IMR-90 (cell line): ENCODE data around the gene ACAT2. TPM values are rescaled to one million over a fixed set of nuclear protein-coding genes. Genes with fewer than 3 reads are reported as not detected.

ENCODE experiments used
- ATAC-seq: fragments of 200-7000 bp; cut with Tn5 transposase; 2 replicates; pipeline ENCODE4 v1.9.1; 2020; ENCODE audit warnings: low read depth, mild to moderate bottlenecking, moderate library complexity
- BruUV-seq: library from RNA; stranded (reverse); fragments of 400-500 nt; replicated peaks from 2 replicates; lab custom pipeline; 2021; lab: Mats Ljungman, UMichigan
- CTCF ChIA-PET: fragments of 300-600 bp; formaldehyde crosslinking; extraction: SDS; loops from one replicate; lab custom pipeline; 2021; ENCODE audit warnings: antibody characterized with exemption; lab: Yijun Ruan, JAX
- POLR2A ChIA-PET: fragments of 300-600 bp; sonication (Branson Sonifier 250); formaldehyde crosslinking; loops from one replicate; lab custom pipeline; 2022; ENCODE audit warnings: antibody characterized with exemption; ENCODE audit not compliant: unreplicated experiment; lab: Charles Lee
- DNase-seq: peaks from one replicate; pipeline ENCODE4 v3.0.0; 2013
- H2AFZ ChIP-seq: replicated peaks from 2 replicates; pipeline ENCODE3; 2013; ENCODE audit warnings: low read length, mild to moderate bottlenecking; ENCODE audit not compliant: poor library complexity
- H2AK5ac ChIP-seq: 2 replicates; pipeline ENCODE4 v1.6.1; 2013; ENCODE audit warnings: low read depth, low read length, inconsistent platforms
- H2AK9ac ChIP-seq: replicated peaks from 2 replicates; pipeline ENCODE3; 2013; ENCODE audit warnings: mild to moderate bottlenecking, low read depth, low read length, moderate library complexity; ENCODE audit not compliant: poor library complexity
- H2BK120ac ChIP-seq: 2 replicates; pipeline ENCODE4 v1.6.1; 2013; ENCODE audit warnings: low read depth, low read length, inconsistent platforms
- H2BK15ac ChIP-seq: 3 replicates; pipeline ENCODE4 v1.6.1; 2013; ENCODE audit warnings: low read depth, low read length, inconsistent platforms
- H2BK20ac ChIP-seq: 2 replicates; pipeline ENCODE4 v1.6.1; 2013; ENCODE audit warnings: low read depth, mild to moderate bottlenecking, inconsistent platforms, low read length, moderate library complexity
- H2BK5ac ChIP-seq: 2 replicates; pipeline ENCODE4 v1.6.1; 2013; ENCODE audit warnings: mild to moderate bottlenecking, low read depth, low read length, inconsistent platforms; ENCODE audit not compliant: poor library complexity, severe bottlenecking
- H3K14ac ChIP-seq: replicated peaks from 2 replicates; pipeline ENCODE4 v1.6.1; 2013; ENCODE audit warnings: low read depth, low read length, inconsistent platforms
- H3K18ac ChIP-seq: 2 replicates; pipeline ENCODE4 v1.6.1; 2013; ENCODE audit warnings: low read depth, low read length, control low read depth
- H3K23ac ChIP-seq: 2 replicates; pipeline ENCODE4 v1.6.1; 2013; ENCODE audit warnings: low read depth, low read length, inconsistent platforms
- H3K27ac ChIP-seq: 2 replicates; pipeline ENCODE4 v1.5.1; 2013; ENCODE audit warnings: mild to moderate bottlenecking, control low read depth, low read length; ENCODE audit not compliant: insufficient read depth
- H3K27me3 ChIP-seq: 2 replicates; pipeline ENCODE4 v1.6.1; 2013; ENCODE audit warnings: low read length; ENCODE audit not compliant: control insufficient read depth, insufficient read depth
- H3K36me3 ChIP-seq: 2 replicates; pipeline ENCODE4 v1.6.1; 2013; ENCODE audit warnings: low read length, mixed read lengths; ENCODE audit not compliant: control insufficient read depth, insufficient read depth
- H3K4ac ChIP-seq: 2 replicates; pipeline ENCODE4 v1.6.1; 2013; ENCODE audit warnings: low read depth, low read length, inconsistent platforms
- H3K4me1 ChIP-seq: 2 replicates; pipeline ENCODE4 v1.6.1; 2013; ENCODE audit warnings: low read length, mixed read lengths; ENCODE audit not compliant: control insufficient read depth, insufficient read depth
- H3K4me2 ChIP-seq: 2 replicates; pipeline ENCODE4 v1.6.1; 2013; ENCODE audit warnings: low read depth, mild to moderate bottlenecking, control low read depth, low read length, moderate library complexity
- H3K4me3 ChIP-seq: 2 replicates; pipeline ENCODE4 v1.5.1; 2013; ENCODE audit warnings: low read depth, mild to moderate bottlenecking, control low read depth, low read length, moderate library complexity; ENCODE audit not compliant: insufficient read depth
- H3K56ac ChIP-seq: 2 replicates; pipeline ENCODE4 v1.6.1; 2013; ENCODE audit warnings: low read length, inconsistent platforms; ENCODE audit not compliant: insufficient read depth; ENCODE audit errors: extremely low read depth
- H3K79me1 ChIP-seq, 2 experiments: 2 replicates each; pipeline ENCODE4 v1.6.1; 2013; ENCODE audit warnings: low read length in 2 of 2, inconsistent platforms in 1 of 2, low read depth in 1 of 2
- H3K9ac ChIP-seq: 2 replicates; pipeline ENCODE4 v1.6.1; 2013; ENCODE audit warnings: low read depth, low read length, control low read depth
- H3K9me1 ChIP-seq: 2 replicates; pipeline ENCODE4 v1.6.1; 2013; ENCODE audit warnings: low read length, inconsistent platforms; ENCODE audit not compliant: insufficient read depth
- H3K9me3 ChIP-seq: 2 replicates; pipeline ENCODE4 v1.6.1; 2013; ENCODE audit warnings: low read length; ENCODE audit not compliant: control insufficient read depth, insufficient read depth
- H4K20me1 ChIP-seq: 2 replicates; pipeline ENCODE4 v1.6.1; 2013; ENCODE audit warnings: low read length, inconsistent platforms; ENCODE audit not compliant: insufficient read depth
- H4K5ac ChIP-seq: 2 replicates; pipeline ENCODE4 v1.6.1; 2013; ENCODE audit warnings: mild to moderate bottlenecking, low read depth, low read length, control low read depth
- H4K8ac ChIP-seq, 2 experiments: 2 replicates each; pipeline ENCODE4 v1.6.1; 2013; ENCODE audit warnings: low read depth in 2 of 2, low read length in 2 of 2, control low read depth in 1 of 2, inconsistent platforms in 1 of 2
- H4K91ac ChIP-seq: 2 replicates; pipeline ENCODE4 v1.6.1; 2013; ENCODE audit warnings: low read depth, low read length, inconsistent platforms; ENCODE audit not compliant: insufficient read depth
- BHLHE40 ChIP-seq: fragments of 150-350 bp; IDR thresholded peaks from 2 replicates; pipeline ENCODE4 v1.6.1; 2016; ENCODE audit warnings: mild to moderate bottlenecking, low read depth, low read length
- FOS ChIP-seq: fragments of 150-350 bp; IDR thresholded peaks from 2 replicates; pipeline ENCODE4 v1.6.1; 2016; ENCODE audit warnings: low read depth, low read length
- MAFK ChIP-seq: IDR thresholded peaks from 2 replicates; pipeline ENCODE4 v1.6.1; 2012; ENCODE audit warnings: low read depth, low read length, improper control_type of control experiment
- MXI1 ChIP-seq: IDR thresholded peaks from 2 replicates; pipeline ENCODE4 v1.6.1; 2012; ENCODE audit warnings: low read depth, mild to moderate bottlenecking, low read length, moderate library complexity, borderline replicate concordance
- NFE2L2 ChIP-seq: fragments of 150-350 bp; IDR thresholded peaks from 2 replicates; pipeline ENCODE4 v1.6.1; 2016; ENCODE audit warnings: low read depth, mild to moderate bottlenecking, low read length
- POLR2A ChIP-seq: IDR thresholded peaks from 2 replicates; pipeline ENCODE4 v1.6.1; 2012; ENCODE audit warnings: mild to moderate bottlenecking, low read depth, low read length
- RCOR1 ChIP-seq: IDR thresholded peaks from 2 replicates; pipeline ENCODE4 v1.6.1; 2012; ENCODE audit warnings: mild to moderate bottlenecking, low read length, improper control_type of control experiment; ENCODE audit not compliant: insufficient replicate concordance
- WGBS, 2 experiments: methylation state at CpG; one replicate each; pipeline versions ENCODE4 v1.1.5 to v1.1.7; 2013; ENCODE audit warnings: missing lambda C conversion rate in 2 of 2; ENCODE audit not compliant: insufficient read length in 1 of 2; ENCODE audit errors: extremely low coverage in 2 of 2; 5-methylcytosine and 5-hydroxymethylcytosine counted together
- dilution Hi-C: fragments of 300-500 bp; cut with HindIII; formaldehyde crosslinking; loops from one replicate; pipeline ENCODE4 v1.14.3; 2018; ENCODE audit warnings: low sequenced_read_pairs; ENCODE audit not compliant: unreplicated experiment
- in situ Hi-C: fragments of 300-500 bp; cut with MboI; formaldehyde crosslinking; loops from 3 replicates; pipeline ENCODE4 v1.14.3; 2019; ENCODE audit warnings: low sequenced_read_pairs, inconsistent platforms, mixed read lengths
- intact Hi-C: fragments of 100-400 bp; cut with micrococcal nuclease; formaldehyde crosslinking; loops from 2 replicates; pipeline ENCODE4 v1.10.0; 2022
- polyA plus RNA-seq, 3 experiments: library from polyadenylated mRNA; depleted of rRNA; stranded (reverse); fragments of >200 nt; gene quantifications; 2 replicates each; pipeline ENCODE4 v1.2.3, GENCODE V29; 2012; ENCODE audit warnings: low replicate concordance in 1 of 3
- total RNA-seq: library from RNA; depleted of rRNA; stranded (reverse); fragments of >200 nt; gene quantifications from 2 replicates; pipeline ENCODE4 v1.2.3, GENCODE V29; 2012
- TF ChIP-seq, protein P1 (sequence below): fragments of 150-350 bp; IDR thresholded peaks from 2 replicates; pipeline ENCODE4 v1.6.1; 2016; ENCODE audit warnings: low read depth, mild to moderate bottlenecking, low read length, moderate library complexity, borderline replicate concordance

ACAT2 gene
- total and polyA plus RNA-seq, 2 of the 4 experiments (the other 2 are of a cell fraction): 30.5 to 45.2 TPM

- intact Hi-C loops: no loop called here
These were observed 43.7 kb downstream of the ACAT2 start for GRCh38 chr6:159805440-159806020.

More at GRCh38 chr6:159805440-159806020, 43.7 kb downstream of the ACAT2 start:
- no peak overlapping the region for H3K27ac ChIP-seq
- WGBS, 2 experiments: 95% methylated on average over 4 of the region's 6 CpGs; no CpG with 5 or more reads in 1 of the 2 experiments
- H3K9ac ChIP-seq: no peak overlapping the region
- no peak overlapping the region for H3K14ac ChIP-seq
- H2AK5ac ChIP-seq: no peak overlapping the region
- no TSS peak for BruUV-seq
- H3K36me3 ChIP-seq: no peaks in the 10 kb centered on the region
- no peak for TF ChIP-seq MAFK
- no peak for TF ChIP-seq BHLHE40
- no peak for TF ChIP-seq POLR2A
- TF ChIP-seq NFE2L2: no peak
- TF ChIP-seq FOS: no peak
- no peak for TF ChIP-seq MXI1
- TF ChIP-seq RCOR1: no peak
- TF ChIP-seq, protein P1, sequence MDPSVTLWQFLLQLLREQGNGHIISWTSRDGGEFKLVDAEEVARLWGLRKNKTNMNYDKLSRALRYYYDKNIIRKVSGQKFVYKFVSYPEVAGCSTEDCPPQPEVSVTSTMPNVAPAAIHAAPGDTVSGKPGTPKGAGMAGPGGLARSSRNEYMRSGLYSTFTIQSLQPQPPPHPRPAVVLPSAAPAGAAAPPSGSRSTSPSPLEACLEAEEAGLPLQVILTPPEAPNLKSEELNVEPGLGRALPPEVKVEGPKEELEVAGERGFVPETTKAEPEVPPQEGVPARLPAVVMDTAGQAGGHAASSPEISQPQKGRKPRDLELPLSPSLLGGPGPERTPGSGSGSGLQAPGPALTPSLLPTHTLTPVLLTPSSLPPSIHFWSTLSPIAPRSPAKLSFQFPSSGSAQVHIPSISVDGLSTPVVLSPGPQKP: no peak
- DNase-seq: no peak
- no peak overlapping the region for H4K5ac ChIP-seq
- no peak overlapping the region for H4K91ac ChIP-seq
- H2AFZ ChIP-seq: no peak overlapping the region
- H2BK20ac ChIP-seq: no peak overlapping the region
- no peaks in the 10 kb centered on the region for H4K20me1 ChIP-seq
- H3K4ac ChIP-seq: no peak overlapping the region
- no peak overlapping the region for H2BK120ac ChIP-seq
- no peaks in the 10 kb centered on the region for H3K79me1 ChIP-seq
- H3K4me3 ChIP-seq: no peak overlapping the region
- H3K4me1 ChIP-seq: no peaks in the 10 kb centered on the region; the same call in 1 of the 2 replicates
- no peak for ATAC-seq
- no peaks in the 10 kb centered on the region for H3K9me1 ChIP-seq
- CTCF ChIA-PET: no interaction called here
- no peak overlapping the region for H2AK9ac ChIP-seq
- H2BK15ac ChIP-seq: no peak overlapping the region
- H3K23ac ChIP-seq: no peak overlapping the region
- dilution Hi-C loops: no loop called here
- H3K4me2 ChIP-seq: no peak overlapping the region
- no peaks in the 10 kb centered on the region for H3K9me3 ChIP-seq
- H2BK5ac ChIP-seq: no peak overlapping the region
- no peaks in the 10 kb centered on the region for H3K27me3 ChIP-seq
- POLR2A ChIA-PET: no interaction called here
- H4K8ac ChIP-seq: no peak overlapping the region
- no peak overlapping the region for H3K18ac ChIP-seq
- H3K56ac ChIP-seq: no peak overlapping the region
- in situ Hi-C loops: loop anchor here (25.0 kb wide), 1 partner anchor 618 kb away; no protein-coding TSS in a partner anchor
